GM10248 (cell line): ENCODE results near the gene MKRN2.
A peak's percentile ranks its signal among the peaks of the same experiment; 100 is the strongest.

Source experiments
- CTCF ChIA-PET: fragments of 300-600 bp; sonication (Branson Sonifier 250); formaldehyde crosslinking; extraction: SDS; loops from one replicate; lab custom pipeline; 2021; ENCODE audit warnings: antibody characterized with exemption; lab: Yijun Ruan, JAX
- POLR2A ChIA-PET: fragments of 350-650 bp; sonication (Branson Sonifier 250); formaldehyde crosslinking; extraction: SDS; loops from one replicate; lab custom pipeline; 2020; ENCODE audit warnings: antibody characterized with exemption; lab: Yijun Ruan, JAX
- DNase-seq: peaks from one replicate; pipeline ENCODE4 v3.0.0; 2012; ENCODE audit errors: extremely low spot score
- CTCF ChIP-seq: IDR thresholded peaks from 2 replicates; pipeline ENCODE4 v1.5.1; 2012; ENCODE audit warnings: mild to moderate bottlenecking, low read depth; ENCODE audit errors: extremely low read depth, missing control alignments, control extremely low read depth

The MKRN2 gene

DNA sequence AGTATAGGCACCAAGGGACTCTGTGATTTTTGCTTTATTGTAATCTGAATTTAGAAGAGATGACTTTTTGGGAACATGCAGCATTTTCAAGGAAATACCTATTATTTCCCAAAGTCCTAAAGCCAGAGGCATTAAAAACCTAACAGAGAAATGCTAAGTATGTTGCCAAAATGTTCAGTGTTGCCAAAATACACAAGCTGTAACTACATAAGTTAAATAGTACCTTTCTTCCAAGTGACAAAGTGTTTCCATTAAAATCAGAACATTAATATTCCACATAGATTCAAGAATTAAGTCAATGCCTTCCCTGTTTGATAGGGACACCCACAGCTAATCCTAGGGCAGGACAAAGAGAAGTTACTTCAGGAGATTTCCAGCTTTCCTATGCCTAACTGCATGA, 42.0 kb downstream of the MKRN2 start:
- DNase-seq, result no peak
- TF ChIP-seq CTCF, result no peak
- ChIA-PET CTCF (interaction anchor here (1.1 kb wide), 1 partner anchor 61 kb away, joined by 3 read pairs; no protein-coding TSS in a partner anchor), POLR2A (no interaction called here)

DNA sequence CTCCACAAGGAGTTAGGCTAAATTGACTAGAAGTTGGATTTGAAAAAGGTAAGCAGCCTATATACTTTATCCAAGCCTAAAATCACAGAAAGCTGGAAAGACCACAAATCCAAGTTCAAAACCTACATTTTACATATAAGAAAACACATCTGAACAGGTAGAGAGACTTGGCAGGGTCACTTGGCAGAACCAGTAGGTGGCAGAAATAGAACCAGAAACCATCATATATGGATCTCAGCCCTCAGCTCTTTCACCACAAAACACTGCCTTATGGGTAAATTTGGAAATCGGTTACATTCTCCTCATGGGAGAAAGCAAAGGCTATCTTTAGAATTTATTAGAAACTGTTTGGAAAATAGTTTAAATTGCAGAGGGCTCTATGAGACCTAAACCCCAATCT, 44.2 kb downstream of the MKRN2 start:
- DNase-seq, result no peak
- ChIA-PET POLR2A (no interaction called here), CTCF (interaction anchor here (0.9 to 2.7 kb wide), 3 partner anchors 14 to 118 kb away, joined by 4 to 8 read pairs (median 4); no protein-coding TSS in a partner anchor)
- peak; percentile 4 for TF ChIP-seq CTCF

- no peak for DNase-seq
- TF ChIP-seq CTCF, result no peak
- ChIA-PET CTCF (no interaction called here), POLR2A (no interaction called here)
These were observed 47.1 kb downstream of the MKRN2 start for GRCh38 chr3:12603969-12604368.

DNA sequence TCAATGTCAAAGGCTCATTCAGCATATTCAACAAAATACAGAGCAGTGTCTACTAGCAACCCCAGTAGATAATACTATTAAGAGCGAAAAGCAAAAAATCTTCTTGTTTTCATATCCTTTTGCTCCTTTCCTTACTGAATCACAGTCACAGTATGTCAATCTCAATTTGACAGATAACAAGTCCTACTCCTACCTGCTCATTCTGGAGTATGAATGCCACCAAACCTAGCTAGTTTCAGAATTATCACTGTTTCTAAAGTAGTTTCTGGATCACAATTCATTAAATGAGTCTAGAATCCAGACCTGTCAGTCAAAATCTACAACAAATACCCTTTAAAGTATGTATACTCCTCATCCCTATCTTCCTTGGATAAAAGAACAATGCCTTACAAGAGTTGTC, 51.5 kb downstream of the MKRN2 start:
- no peak for DNase-seq
- ChIA-PET CTCF (no interaction called here), POLR2A (no interaction called here)
- no peak for TF ChIP-seq CTCF

- CTCF ChIA-PET, result interaction anchor here (1.0 kb wide), 2 partner anchors 9 to 14 kb away, joined by 3 to 4 read pairs; no protein-coding TSS in a partner anchor
- POLR2A ChIA-PET, result no interaction called here
- no peak for TF ChIP-seq CTCF
- no peak for DNase-seq
These were observed 54.2 kb downstream of the MKRN2 start for GRCh38 chr3:12611117-12611516.

- TF ChIP-seq CTCF, result no peak
- ChIA-PET POLR2A (interaction anchor here (0.7 kb wide), 1 partner anchor 219 kb away, joined by 6 read pairs; no protein-coding TSS in a partner anchor), CTCF (interaction anchor here (1.1 to 1.2 kb wide), 2 partner anchors 10 to 94 kb away, joined by 3 to 4 read pairs; no protein-coding TSS in a partner anchor)
- no peak for DNase-seq
These were observed 55.8 kb downstream of the MKRN2 start for GRCh38 chr3:12612514-12613226.
